GM21737 (cell line): ENCODE measurements around the gene BTBD1.
"Not testable (repeated sequence)": the region's sequence is repeated elsewhere in the genome, so short reads cannot be mapped to it uniquely, and the experiment has no call there.

Experiments used
- ATAC-seq: cut with Tn5 transposase; IDR thresholded peaks from one replicate; pipeline ENCODE4 v1.9.1; 2021; ENCODE audit warnings: mild to moderate bottlenecking, moderate library complexity; ENCODE audit not compliant: unreplicated experiment

BTBD1 gene

DNA sequence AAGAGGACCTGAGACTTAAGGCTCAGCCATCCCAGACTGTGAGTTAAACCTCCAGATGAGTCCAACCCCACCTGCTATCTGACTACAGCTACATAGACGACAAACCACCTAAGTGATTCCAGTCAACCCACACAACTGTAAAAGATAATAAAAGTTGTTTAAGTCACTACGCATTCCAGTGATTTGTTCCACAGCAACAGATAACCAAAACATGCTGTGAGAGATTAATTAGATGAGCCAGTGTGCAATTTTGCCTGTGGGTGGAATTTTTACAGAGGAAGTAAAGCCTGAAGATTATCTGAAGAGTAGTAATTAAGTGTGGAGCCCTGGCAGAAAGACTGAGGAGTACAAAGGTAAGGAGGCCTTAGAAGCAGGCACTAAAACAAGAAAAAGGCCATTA lies 5.4 kb downstream of the BTBD1 start:
- ATAC-seq = no peak

DNA sequence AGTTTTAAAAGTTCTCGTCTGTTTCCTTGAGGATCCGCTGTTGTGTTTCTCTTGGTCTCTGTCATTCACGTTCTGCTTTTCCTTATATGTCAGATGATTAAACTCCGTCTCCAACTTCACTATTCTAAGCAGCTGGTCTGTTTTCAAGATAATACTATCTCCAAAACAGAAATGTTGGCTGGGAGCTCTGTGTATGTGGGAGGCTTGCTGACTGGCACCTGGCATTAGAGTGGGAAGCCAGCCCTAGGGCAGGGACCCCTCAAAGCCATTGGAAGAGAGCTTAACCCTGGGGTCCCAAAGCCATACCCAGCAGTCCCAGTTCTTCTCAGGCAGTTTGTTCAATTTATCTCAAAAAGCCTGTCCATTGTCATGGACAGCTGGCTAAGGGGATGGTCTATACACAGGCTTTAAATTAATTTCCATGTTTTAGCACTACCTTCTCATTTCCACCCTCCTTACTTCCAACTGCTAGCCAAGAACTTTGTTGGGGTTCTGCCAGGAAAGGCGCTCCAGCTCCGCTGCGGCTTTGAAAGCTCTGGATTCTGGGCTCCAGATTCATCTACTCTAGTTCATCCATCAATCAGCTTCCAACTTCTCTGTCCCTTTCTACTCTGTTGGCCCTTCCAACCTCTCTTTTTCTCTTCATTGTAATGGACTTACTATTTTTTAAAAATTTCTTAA lies 9.2 kb downstream of the BTBD1 start:
- no peak for ATAC-seq

DNA sequence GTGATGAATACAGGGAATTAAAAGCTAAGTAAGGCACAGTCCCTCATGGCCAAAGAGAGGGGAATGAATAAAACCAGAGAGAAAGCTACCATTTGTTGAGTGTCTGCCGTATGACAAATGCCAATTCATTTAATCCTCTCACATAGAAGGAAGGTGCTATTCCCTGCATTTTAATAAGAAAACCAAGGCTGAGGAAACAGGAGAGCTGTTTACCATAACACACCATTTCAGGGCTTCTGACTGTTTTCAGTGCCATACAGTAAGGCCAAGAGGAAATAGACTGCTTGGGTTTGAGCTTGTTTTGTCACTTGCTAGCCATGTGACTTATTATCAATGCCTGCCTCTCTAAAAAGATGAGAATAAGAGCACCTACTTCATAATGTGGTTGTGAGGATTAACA lies 10.1 kb downstream of the BTBD1 start:
- no peak for ATAC-seq

DNA sequence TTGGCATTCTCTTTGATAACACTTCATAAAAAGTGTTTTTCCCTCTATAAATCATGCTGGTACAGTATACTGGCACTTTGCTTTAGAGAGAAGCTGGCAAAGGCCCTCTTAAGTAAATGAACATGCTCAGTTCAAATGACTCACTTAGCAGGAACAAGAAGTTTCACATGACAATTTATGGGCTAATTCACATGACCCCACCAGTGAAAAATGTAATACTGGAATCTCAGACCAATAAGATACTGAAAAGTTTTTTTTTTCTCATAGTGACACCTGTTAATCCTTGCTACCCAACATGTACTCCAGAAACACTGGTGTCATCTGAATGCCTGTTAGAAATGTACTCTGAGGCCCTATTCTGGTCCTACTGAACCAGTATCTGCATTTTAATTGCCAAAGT lies 13.9 kb downstream of the BTBD1 start:
- no peak for ATAC-seq

DNA sequence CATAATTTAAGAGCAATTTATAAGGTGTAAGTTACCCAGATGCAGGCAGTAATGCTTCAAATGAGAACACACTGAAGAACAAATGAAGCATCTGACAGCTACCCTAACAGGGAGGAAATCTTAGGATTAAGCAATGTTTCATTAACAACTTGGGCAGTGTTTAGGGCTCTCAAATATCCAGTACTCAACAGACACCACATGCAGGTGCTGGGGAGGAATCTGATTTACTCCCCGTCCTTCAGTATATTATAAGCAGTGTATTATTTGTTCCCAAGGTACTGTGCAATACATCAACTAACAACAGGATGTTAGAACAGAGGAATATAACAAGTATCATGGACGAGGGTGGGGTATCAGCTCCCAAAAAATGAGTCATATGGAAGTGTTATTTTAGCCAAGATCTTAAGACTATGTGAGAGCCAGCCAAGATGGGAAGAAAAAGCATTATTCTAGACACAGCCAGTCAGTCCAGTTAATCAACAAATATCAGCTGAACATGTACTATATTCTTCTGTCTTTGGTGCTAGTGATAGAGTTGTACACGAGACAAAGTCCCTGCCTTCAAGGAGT lies 20.4 kb downstream of the BTBD1 start:
- ATAC-seq = no peak

DNA sequence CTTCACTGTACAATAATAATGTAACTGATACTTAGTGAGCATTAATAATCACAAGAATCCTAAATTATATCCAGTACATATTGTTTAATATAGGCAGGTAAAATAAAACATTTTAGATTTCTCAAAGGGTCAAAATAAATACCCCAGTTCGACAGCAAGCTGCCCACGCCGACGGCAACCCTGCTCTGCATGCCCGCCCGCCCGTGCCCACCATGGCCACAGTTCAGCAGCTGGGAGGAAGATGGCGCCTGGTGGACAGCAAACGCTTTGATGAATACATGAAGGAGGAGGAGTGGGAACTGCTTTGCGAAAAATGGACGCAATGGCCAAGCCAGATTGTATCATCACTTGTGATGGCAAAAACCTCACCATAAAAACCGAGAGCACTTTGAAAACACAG lies 22.9 kb downstream of the BTBD1 start:
- ATAC-seq = no peak

DNA sequence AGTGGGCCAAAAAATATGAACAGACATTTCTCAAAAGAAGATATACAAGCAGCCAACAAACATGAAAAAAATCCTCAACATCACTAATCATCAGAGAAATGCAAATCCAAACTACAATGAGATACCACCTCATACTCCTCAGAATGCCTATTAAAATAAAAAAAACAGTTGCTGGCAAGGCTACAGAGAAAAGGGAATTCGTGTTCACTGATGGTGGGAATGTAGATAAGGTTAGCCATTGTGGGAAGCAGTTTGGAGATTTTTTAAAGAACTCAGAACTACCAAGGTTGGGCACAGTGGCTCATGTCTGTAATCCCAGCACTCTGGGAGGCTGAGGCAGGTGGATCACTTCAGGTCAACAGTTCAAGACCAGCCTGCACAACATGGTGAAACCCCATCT lies 27.8 kb downstream of the BTBD1 start:
- no peak for ATAC-seq

DNA sequence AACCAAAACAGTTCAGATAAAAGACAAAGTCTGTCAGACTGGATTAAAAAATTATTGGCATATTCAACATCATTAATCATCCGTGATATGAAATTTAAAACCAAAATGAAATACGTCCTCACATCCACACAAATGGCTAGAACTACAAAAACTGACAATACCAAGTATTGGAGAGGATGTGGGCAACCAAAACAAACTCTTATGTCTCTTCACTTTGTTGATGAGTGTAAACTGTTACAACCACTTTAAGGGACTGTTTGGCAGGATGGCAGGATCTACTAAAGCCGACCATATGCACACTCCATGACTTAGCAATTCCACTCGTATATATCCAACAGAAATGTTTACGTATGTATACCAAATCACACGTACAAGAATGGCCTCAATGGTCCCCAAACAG lies 30.8 kb downstream of the BTBD1 start:
- ATAC-seq = no peak

DNA sequence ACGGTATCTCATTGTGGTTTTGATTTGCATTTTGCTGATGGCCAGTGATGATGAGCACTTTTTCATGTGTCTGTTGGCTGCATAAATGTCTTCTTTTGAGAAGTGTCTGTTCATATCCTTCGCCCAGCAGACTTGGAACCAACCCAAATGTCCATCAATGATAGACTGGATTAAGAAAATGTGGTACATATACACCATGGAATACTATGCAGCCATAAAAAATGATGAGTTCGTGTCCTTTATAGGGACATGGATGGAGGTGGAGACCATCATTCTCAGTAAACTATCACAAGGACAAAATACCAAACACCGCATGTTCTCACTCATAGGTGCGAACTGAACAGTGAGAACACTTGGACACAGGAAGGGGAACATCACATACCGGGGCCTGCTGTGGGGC lies 35.8 kb downstream of the BTBD1 start:
- ATAC-seq = not testable (repeated sequence)

DNA sequence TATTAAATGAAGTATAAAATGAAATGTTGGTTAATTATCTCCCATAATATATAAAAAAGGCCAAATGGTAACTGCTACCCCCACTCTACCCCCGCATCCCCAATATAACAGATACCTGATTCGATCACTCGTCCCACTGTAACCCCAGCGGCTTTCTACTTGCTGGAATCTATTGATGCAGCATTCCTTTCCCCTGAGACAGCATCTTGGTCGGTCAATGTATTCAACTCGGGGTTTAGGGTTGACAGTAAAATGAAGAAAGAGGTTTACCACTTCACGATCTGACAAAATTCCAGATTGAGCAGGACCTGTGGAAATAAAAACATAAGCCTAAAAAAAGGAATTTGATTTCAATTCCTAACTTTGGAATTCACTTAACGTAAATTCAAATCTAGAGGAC lies 37.0 kb downstream of the BTBD1 start:
- no peak for ATAC-seq

DNA sequence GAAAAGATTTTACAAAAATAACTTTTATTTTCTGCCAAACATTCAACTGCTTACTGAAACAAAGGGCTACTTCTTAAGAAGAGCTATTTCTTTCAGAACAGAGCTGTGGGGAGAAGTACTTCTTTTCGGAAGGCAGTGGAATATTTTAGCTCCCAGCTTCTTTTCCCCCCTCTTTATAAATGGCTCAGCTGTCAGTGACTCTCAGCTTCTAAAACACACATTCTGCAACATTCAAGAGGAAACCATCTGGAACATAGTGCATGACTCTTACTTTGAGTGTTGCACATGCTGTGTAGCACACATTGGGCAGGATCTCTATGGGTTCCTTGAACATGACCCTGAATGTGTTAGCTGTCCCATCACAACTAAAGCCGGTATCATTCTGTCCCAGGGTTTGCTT lies 48.6 kb downstream of the BTBD1 start:
- no peak for ATAC-seq

DNA sequence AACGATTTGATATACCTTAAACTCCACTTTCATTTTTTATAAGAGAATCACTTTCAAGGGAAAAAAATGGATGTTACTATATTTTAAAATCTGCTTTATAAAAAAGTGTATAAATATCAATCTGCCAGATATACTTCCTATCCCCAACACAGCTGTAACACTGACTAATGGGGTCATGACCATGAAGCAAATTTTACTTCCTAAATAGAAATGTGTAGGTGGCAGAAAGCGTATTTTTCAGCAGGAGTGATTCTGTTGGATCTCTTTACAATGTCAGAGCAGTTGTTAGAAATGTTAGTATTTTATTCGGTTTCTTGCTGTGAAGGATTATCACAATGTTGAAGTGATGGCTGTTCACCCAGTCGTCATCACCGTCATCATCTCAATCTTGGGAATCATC lies 50.1 kb downstream of the BTBD1 start:
- no peak for ATAC-seq

DNA sequence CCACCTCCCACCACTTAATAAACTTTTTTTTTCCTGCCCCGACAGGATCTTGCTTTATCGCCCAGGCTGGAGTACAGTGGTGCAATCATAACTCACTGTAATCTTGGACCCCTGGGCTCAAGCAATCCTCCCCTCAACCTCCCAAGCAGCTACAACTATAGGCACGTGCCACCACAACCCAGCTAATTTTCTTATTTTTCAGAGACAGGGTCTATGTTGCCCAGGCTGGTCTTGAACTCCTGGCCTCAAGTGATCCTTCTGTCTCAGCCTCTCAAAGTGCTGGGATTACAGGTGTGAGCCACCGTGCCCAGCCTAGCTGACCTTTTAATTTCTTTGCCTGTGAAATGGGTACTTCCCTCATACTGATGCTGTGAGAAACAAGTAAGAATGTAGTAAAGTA lies 51.7 kb downstream of the BTBD1 start:
- no peak for ATAC-seq

DNA sequence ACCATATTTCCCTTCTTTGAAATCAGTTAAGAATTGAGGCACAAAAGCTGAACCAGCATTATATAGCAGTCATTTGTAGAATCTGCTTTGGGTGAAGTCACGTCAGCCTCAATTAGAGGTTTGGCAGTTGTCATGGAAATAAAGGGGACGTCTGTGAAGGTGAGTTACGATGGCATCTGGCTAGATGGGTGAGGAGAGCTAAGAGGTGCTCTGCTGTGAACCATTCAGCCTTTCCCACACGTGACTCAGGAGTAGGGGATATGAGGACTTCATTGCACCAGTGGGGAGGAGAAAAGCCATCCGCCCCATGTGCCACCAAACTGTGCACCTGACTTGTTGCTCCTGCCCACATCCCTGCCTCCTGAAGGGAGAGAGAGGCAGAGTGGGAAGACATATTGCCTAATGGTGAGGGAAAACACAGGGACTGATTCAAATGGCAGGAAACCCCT lies 52.8 kb downstream of the BTBD1 start:
- ATAC-seq = no peak

DNA sequence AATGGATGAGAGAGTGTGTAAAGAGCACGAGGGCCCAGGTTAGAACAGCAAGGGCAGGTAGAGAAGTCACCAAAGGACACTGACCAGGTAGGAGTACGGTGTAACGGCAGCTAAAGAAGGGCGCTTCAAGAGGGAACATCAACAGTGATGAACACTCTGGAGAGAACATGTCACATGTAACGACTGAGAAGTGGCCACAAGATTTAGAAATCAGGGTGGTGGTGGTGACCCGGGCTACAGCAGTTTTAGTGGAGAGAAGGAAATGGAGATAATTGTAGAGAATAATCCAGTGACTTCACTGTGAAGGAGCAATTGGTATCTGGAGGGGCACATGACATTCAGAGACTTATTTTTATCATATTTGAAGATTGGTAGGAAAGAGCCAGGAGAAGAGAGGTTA lies 54.4 kb downstream of the BTBD1 start:
- no peak for ATAC-seq

DNA sequence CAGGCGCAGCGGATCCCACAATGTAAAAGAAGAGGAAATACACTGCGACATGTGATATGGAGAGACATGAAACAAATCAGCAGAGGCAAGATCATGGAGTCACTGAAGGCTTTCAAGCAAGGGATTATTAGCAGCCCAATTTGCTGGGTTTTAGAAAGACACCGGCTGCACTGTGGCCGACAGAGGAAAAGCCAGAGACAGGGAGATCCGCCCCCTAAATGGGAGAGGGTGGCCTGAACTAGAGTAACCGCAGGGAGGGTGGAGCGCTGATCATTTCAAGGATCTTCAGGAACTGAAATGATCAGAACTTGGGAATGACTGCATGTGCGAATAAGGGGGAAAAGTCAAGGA lies 55.0 kb downstream of the BTBD1 start:
- no peak for ATAC-seq

DNA sequence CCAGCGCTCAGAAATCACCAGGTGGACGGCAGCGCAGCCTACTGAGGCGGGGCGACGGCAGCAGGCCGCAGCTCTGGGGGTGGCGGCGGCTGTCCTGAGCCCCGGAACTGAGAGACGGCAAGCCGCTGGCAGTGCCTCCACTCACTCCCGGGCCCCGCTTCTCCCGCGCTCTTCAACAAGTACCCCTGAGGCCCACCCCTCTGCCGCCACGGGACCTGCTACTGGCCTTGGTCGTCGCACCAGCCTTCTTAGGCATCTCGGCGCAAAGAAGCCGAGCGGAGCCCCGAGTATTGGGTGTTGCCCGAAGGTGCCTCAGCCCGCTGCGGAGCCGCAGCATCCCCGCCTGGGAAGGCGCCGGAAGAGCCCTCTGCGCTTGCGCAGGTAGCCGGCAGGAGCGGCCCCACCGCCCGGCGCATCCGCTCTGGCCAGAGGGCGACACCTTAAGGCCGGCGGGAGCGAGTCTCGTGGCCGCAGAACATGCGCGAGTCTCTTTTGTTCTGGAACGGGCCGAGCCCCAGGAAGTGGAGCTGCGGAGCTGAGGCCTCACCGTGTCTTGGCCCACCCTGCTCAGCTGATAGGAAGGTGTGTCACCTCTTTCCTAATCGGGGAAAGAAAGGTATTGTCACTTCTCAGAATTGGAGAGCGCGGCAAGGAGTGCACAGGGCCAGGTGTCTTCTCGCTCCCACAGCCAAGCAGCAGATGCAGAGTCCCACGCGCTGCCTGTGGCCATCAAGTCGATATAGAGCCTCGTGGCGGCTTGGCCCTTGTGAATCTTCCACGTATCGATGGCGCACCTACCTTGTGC lies 55.6 kb downstream of the BTBD1 start, which contains the start of gene C15orf40:
Gene C15orf40, minus strand, starts transcription at position 369 of the 805 bp plus-strand sequence. Its CDS starts 32 bp downstream, at position 337.
- peak; percentile 93 for ATAC-seq

DNA sequence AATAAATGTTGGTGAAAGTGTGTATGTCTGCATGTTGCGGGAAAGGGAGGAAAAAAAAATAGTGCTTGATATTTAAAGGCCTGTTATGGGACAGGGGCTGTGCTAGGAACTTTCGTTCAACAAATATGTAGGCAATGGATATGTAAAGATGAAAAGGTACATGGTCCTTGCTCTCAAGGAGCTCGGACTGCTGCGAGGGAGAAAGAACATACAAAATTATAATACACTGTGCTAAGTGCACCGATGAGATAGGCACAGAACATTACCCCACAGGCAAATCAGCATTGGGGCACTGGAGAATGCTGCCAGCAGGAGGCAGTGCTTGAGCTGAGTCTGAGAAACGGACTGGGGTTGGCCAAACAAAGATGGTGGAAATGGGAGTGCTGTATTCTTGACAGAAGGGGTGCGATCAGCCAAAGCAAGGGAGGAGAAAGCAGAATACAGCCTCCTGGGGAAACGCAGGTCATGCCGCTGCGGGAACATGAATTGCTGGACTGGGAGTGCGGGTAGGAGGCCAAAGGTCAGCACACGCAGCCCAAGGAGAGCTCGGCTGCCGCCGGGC lies 56.3 kb downstream of the BTBD1 start:
- peak; percentile 52 for ATAC-seq

DNA sequence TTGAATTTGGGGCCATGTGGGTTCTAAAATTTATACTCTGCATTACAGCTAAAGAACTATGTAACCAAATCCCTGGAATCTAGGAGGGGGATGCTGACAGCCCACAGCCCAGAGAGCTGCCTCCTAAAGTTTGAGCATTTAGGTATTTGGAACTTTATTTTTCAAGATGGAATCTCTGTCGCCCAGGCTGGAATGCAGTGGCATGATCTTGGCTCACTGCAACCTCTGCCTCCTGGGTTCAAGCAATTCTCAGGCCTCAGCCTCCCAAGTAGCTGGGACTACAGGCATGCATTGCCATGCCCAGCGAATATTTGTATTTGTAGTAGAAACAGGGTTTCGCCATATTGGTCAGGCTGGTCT lies 66.4 kb downstream of the BTBD1 start:
- ATAC-seq = not testable (repeated sequence)

DNA sequence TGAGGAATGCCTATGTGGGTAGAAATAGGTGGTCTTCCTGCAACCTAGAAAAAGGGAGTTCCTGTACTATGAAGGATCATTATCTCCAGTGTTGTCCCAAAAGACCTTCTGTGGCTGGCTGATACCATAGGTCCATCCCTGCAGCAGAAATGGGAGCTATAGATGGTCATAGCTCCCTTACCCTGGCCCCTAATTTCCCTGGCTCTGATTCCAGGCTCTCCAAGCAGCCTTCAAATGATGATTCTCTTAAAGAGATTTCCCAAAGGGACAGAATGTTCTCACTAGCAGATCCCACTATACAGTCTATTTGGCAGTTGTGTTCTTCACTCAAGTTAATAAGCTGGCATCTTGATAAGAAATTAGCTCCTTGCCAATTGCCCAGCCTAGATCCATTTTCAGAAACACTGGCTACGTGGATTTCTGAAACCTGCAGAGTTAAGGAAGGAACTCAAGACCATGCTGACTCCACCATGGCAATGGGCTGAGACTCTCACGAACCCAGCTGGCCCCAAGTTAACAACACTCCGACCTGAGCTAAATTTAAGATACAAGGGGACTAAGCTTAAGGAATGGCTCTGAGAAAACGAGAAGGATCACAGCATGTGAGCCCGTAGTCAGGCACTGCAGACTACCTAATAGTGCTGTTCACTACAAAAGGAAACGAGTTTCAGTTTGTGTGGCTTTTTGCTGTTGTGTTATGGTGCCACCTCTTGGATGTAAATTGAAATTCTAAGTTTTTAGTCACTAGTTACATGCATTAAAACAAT lies 67.0 kb downstream of the BTBD1 start:
- peak; percentile 76 for ATAC-seq

DNA sequence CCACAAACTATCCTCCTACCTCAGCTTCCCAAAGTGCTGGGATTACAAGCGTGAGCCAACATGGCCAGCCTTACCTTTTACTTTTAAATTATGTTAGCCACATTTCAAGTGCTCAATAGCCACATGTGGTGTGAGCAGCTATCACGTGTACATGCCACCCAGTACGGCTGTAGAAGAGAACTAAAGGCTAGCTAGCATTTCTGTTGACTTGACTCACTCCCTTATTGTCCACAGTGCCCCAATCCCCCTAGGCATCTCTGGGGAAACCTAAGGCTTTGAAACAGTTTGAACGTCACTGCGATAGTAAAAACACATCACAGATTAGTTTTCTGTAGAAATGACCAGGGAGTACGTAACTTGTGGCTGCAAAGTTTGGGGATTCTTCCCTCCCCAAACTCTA lies 67.6 kb downstream of the BTBD1 start:
- ATAC-seq = no peak
